HG03571 (cell line): ENCODE data around the gene TRAF2.

Experiments
- ATAC-seq: cut with Tn5 transposase; IDR thresholded peaks from one replicate; pipeline ENCODE4 v1.9.1; 2021; ENCODE audit not compliant: unreplicated experiment

TRAF2 gene

GRCh38 chr9:136934277-136934676 lies 48.0 kb downstream of the TRAF2 start:
- ATAC-seq: no peak

DNA sequence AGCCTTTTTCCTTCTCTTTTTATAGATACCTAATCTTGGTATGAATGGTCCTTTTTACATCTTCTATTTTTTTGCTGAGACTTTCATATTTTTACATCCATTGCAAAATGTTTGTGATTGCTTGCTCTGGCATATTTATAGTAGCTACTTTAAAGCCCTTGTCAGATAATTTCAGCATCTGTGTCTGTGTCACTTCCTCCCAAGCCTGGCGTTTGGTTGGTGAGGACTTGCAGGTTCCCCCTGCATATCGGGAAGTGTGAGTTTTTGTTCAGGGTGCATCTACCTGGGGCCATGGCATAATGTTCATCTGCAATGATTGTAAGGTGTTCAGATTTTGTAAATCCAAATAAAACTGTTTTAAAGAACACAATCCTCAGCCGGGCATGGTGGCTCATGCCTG lies 49.3 kb downstream of the TRAF2 start:
- no peak for ATAC-seq

DNA sequence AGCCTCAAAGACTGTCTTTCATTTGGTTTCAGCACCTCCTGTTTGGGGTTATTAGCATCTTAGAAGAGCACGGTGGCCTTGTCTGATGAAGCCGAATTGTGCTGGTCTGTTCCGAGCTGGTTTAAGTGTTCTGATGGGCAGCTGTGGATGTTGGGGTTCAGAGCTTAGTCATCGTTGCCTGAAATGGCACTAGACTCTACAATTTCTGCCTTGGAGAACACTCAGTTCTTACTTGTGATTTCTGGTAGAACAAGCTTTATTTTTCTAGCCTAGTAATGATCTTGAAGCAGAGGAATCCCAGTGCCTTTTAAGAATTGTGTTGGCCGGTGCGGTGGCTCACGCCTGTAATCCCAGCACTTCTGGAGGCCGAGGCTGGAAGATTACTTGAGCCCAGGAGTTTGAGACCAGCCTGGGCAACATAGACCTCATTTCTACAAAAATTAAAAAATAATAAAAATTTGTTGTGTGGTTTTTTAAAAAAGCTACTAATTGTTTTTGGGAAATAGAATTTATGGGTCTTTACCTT lies 50.4 kb downstream of the TRAF2 start:
- ATAC-seq: no peak

DNA sequence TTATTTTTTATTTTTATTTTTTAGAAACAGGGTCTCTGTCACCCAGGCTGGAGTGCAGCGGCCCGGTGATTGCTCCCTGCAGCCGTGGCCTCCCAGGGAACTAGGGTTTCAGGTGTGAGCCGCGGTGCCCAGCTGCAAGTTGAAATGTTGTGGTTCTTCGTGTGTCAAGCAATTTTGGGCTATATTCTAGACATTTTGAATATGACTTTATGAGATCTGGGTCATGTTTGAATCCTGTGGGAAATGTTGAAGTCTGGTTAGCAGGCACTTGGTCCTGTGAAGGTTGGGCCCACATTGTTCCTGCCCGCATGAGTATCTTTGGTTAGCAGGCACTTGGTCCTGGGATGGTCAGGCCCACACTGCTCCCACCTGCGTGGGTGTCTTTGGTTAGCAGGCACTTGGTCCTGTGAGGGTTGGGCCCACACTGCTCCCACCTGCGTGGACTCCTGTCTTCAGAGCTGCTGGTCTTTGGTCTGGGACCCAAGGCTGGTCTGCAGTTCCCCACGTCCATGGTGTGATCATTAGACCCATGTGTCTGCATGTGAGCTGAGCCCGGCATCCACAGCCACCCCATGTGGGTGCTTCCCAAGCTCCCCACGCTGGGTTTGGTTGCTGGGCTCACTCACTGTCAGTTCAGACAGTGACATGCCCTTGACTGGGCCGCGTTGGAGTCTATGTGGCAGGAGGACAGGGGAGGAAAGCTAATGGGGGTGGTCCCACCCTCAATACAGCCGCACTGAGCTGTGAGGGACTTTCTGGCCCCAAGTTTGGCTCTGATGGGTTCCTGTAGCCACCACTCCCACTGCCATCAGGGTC lies 51.1 kb downstream of the TRAF2 start:
- ATAC-seq: no peak

DNA sequence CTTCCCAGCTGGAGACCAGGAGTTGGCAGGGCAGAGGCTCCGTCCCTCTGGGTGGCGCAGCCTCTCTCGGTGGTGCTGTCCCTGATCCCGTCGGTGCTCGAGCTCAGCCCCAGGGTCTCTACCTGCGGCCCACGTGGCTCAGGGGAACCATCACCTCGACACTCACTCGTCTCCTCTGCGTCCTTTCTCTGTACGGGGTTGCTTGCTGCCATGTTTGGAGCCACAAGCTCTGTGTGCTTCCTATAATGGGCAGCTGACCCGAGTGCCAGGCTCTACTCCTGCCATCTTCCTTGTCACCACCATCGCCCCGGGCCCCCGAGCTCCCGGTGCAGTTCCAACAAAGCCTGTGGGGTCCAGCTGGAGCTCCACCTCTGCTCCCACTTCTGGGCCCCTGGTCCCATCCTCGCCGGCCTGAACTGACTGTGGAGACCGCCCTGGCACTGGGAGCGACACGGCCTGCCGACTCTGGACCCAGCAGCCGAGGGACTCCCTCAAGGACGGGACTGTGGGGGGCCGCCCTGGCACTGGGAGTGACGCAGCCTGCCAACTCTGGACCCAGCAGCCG lies 53.2 kb downstream of the TRAF2 start:
- no peak for ATAC-seq

GRCh38 chr9:136939996-136940525 lies 53.7 kb downstream of the TRAF2 start:
- no peak for ATAC-seq

- no peak for ATAC-seq
Measured at GRCh38 chr9:136940526-136941230, 54.4 kb downstream of the TRAF2 start.

- no peak for ATAC-seq
Measured at GRCh38 chr9:136941231-136942111, 55.2 kb downstream of the TRAF2 start.

DNA sequence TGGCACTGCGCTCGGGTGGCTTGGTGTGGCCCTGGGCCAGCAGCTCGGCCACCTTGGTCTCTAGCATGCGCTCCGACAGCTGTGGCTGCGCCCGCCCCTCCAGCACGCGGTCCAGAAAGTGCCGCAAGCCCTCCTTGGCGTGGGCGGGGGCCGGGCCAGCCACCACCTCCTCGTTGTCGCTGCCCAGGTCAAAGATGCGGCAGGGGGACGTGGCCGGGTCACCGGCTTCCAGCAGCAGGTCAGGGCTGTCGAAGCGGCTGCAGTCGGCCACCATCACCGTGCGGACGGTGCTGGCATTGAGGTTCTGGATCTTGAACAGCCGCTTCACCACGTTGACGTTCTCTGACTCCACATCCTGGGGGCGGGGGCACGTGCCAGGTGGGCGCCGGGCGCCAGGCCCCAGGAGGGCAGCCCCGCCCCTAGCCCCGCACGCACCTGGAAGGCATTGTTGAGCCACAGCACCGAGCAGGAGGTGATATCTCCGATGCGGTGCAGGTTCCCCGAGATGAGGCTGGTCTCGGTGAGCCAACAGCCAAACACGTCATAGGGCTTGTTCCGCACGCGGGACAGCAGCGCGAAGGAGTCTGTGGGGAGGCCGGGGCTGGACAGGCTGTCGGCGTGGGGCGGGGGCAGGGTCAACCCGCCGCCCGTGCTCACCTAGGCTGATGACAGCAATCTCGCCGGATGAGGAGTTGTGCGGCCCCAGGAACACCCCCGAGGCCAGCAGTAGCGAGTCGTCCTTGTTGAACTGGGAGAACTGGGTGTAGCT lies 56.0 kb downstream of the TRAF2 start:
- no peak for ATAC-seq

GRCh38 chr9:136942881-136943230 lies 56.5 kb downstream of the TRAF2 start:
- ATAC-seq: no peak

DNA sequence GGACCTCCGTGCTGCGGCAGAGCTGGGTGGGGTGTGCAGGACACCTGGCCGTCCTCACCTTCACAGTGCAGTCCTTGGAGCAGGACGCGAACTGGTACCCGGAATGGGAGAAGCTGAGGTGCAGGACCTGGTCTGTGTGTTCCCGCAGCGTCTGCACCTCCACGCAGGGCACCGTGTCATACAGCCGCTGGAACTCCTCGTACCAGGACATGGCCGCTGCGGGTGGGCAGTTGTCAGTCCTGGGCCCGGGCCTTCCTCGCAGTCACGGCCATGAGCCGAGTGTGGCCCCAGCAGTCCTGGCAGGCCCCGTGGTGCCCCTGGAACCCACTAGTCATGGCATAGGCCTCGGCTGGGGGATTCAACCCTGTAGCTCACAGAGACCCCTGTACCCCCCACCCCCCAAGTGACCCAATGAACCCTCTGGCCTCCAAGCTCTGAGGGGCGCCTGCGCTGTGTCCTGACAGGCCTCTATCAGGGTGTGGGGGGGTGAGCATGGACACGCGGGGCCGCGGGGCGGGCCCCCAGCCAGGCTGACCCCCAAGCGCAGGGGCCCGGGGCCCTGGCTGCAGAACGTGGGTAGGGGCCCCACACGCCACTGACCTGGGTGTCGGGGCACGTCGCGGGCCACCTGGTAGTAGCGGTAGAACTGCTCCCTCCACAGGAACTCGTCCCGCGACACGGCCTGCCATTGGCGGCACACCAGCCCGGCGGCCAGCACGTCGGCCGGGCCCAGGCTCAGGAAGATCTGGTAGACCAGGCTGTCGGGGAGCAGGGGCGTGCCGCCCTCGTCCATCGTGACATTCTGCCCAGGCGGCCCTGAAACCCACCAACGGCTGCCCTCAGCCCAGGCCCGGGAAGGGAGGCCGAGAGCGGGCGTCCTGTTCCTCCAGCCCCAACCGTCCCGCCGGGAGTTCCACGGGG lies 57.2 kb downstream of the TRAF2 start:
- ATAC-seq: peak; percentile 11

- peak; percentile 33 for ATAC-seq
Measured at GRCh38 chr9:136944212-136944518, 57.8 kb downstream of the TRAF2 start.

- ATAC-seq: peak; percentile 71
Measured at GRCh38 chr9:136944519-136945332, 58.4 kb downstream of the TRAF2 start, which contains the start of the genes C8G and FBXW5. TSS of gene C8G (plus strand) at chr9:136945243. CDS start at chr9:136945321, 78 bp downstream. TSS of gene FBXW5 (minus strand) at chr9:136944738. CDS start at chr9:136944083, 655 bp downstream.

- ATAC-seq: no peak
Measured at GRCh38 chr9:136945333-136946227, 59.3 kb downstream of the TRAF2 start.

DNA sequence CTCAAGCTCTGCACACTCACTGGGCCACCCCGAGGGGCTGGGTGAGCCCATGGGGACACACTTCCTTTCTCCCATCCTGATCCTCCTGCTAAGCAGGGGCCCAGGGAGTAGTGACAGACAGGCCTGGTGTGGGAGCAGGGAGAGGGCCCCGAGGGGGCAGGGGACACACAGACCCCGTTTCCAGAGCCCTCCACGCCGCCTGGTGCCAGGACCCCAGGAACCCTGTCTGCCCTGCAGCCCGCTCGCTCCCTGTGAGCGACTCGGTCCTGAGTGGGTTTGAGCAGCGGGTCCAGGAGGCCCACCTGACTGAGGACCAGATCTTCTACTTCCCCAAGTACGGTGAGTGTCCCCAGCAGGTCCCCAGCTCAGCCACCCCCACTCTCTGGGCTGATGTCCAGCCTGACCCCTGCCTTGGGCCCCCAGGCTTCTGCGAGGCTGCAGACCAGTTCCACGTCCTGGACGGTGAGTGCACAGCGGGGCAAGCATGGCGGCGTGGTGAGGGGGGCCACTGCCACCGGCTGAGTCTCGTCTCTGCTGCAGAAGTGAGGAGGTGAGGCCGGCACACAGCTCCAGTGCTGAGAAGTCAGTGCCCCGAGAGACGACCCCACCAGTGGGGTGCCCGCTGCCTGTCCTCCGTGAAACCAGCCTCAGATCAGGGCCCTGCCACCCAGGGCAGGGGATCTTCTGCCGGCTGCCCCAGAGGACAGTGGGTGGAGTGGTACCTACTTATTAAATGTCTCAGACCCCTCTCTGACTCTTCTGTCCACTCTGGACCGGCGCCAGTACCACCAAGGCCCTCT lies 60.1 kb downstream of the TRAF2 start:
- ATAC-seq: no peak
